ENCODE results near the gene HRCT1.

GRCh38 chr9:35935261-35935660, 29.3 kb downstream of the HRCT1 start:
- TF ChIP-seq ELF4 (IDR thresholded peaks at IDR 0.05) (no peak), HDGF (IDR thresholded peaks at IDR 0.05; ENCODE audit: borderline replicate concordance) (no peak), LEF1 (IDR thresholded peaks at IDR 0.05; ENCODE audit: borderline replicate concordance) (no peak), SP1 (IDR thresholded peaks at IDR 0.05) (no peak), FOXA1 (IDR thresholded peaks at IDR 0.05) (no peak), SUZ12 (IDR thresholded peaks at IDR 0.05) (no peak), BHLHE40 (IDR thresholded peaks at IDR 0.05; ENCODE audit: borderline replicate concordance) (no peak), FOXM1 (IDR thresholded peaks at IDR 0.05; ENCODE audit: borderline replicate concordance) (no peak), NFRKB (IDR thresholded peaks at IDR 0.05) (no peak), CTBP1 (IDR thresholded peaks at IDR 0.05; ENCODE audit: borderline replicate concordance) (no peak), FOXK2 (IDR thresholded peaks at IDR 0.05) (no peak), L3MBTL2 (conservative IDR thresholded peaks at IDR 0.05) (no peak), ARNT (IDR thresholded peaks at IDR 0.05) (no peak)
- TF ChIP-seq, protein P1, sequence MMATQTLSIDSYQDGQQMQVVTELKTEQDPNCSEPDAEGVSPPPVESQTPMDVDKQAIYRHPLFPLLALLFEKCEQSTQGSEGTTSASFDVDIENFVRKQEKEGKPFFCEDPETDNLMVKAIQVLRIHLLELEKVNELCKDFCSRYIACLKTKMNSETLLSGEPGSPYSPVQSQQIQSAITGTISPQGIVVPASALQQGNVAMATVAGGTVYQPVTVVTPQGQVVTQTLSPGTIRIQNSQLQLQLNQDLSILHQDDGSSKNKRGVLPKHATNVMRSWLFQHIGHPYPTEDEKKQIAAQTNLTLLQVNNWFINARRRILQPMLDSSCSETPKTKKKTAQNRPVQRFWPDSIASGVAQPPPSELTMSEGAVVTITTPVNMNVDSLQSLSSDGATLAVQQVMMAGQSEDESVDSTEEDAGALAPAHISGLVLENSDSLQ (IDR thresholded peaks at IDR 0.05): no peak

Data from HEK293T (cell line).